SH-SY5Y (cell line): Measurements from ENCODE around the gene MYPOP.

Experiments
- GATA2 ChIP-seq: IDR thresholded peaks from 2 replicates; pipeline ENCODE4 v1.6.1; 2011; ENCODE audit warnings: mild to moderate bottlenecking, low read depth, low read length
- GATA3 ChIP-seq: IDR thresholded peaks from 2 replicates; pipeline ENCODE4 v1.6.1; 2011; ENCODE audit warnings: low read depth, mild to moderate bottlenecking, low read length, moderate library complexity

GRCh38 chr19:45940515-45940805 is 38.0 kb upstream of the MYPOP start:
- TF ChIP-seq GATA2 (no peak), GATA3 (no peak)
